AG04449 (cell line): Measurements from ENCODE around the gene FAM185A.
"Not testable (repeated sequence)": the region's sequence is repeated elsewhere in the genome, so short reads cannot be mapped to it uniquely, and the experiment has no call there.

ENCODE experiments used
- CTCF ChIA-PET: fragments of 350-600 bp; formaldehyde crosslinking; extraction: SDS; loops from one replicate; lab custom pipeline; 2021; ENCODE audit warnings: antibody characterized with exemption; lab: Yijun Ruan, JAX
- POLR2A ChIA-PET: fragments of 400-600, 350-600 bp; formaldehyde crosslinking; extraction: SDS; loops from one replicate; lab custom pipeline; 2020; ENCODE audit warnings: antibody characterized with exemption, inconsistent platforms; lab: Yijun Ruan, JAX
- DNase-seq: peaks from one replicate; pipeline ENCODE4 v3.0.0-alpha.2; 2010; ENCODE audit warnings: low read depth, low spot score
- H3K4me3 ChIP-seq: 2 replicates; pipeline ENCODE4 v1.5.1; 2011; ENCODE audit warnings: low read depth, mild to moderate bottlenecking, control low read depth, low read length
- CTCF ChIP-seq: IDR thresholded peaks from one replicate; pipeline ENCODE4 v1.5.1; 2011; ENCODE audit warnings: mild to moderate bottlenecking, moderate library complexity, low read length, control low read depth, inconsistent platforms; ENCODE audit not compliant: insufficient read depth; ENCODE audit errors: missing control alignments

Gene FAM185A

DNA sequence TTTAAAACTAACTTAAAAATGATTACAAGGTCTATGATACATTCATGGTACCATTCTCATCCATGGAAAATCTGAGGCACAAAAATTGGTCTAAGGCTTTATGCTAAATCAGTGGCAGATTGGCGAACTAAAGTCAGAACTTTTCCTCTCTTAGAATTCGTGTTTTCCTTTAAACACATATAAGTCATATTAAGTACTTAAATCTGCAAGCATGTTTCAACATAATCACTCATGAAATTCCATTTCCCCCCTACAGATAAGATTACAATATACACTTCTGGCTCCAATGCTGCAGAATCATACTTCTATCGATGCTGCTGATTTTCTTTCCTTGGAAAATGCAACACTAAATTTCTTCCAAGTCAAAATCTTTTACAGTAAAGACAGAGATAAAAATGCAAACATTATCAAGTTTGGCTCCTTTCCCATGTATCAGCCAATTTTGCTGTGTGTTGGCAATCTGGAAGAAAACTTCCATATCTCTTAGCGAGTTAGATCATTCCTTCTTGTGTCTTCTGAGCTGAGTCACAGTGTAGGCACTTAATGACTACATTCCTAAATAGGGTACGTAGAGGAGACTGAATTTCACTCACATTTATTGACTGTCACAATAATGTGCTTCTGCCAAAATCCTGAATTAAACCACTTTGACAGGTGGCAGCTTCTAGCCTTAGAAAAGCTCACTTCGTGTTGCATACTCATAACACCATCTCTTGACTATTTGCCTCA, 87.6 kb downstream of the FAM185A start:
- CTCF ChIA-PET = interaction anchor here (0.9 to 1.9 kb wide), 2 partner anchors 150 to 226 kb away, joined by 3 to 6 read pairs; no protein-coding TSS in a partner anchor
- DNase-seq = peak; percentile 81
- POLR2A ChIA-PET = interaction anchor here (0.6 to 1.2 kb wide), 3 partner anchors 38 to 239 kb away, joined by 3 to 4 read pairs (median 3); partner anchors contain the start of genes ARMC10 and FBXL13
- H3K4me3 ChIP-seq = no peak overlapping the region
- no peak for TF ChIP-seq CTCF

GRCh38 chr7:102836977-102837376, 88.2 kb downstream of the FAM185A start:
- TF ChIP-seq CTCF = no peak
- H3K4me3 ChIP-seq = no peak overlapping the region
- DNase-seq = no peak
- CTCF ChIA-PET = interaction anchor here (1.9 kb wide), 1 partner anchor 225 kb away, joined by 6 read pairs; no protein-coding TSS in a partner anchor
- POLR2A ChIA-PET = interaction anchor here (0.6 to 1.2 kb wide), 3 partner anchors 37 to 238 kb away, joined by 3 to 4 read pairs (median 3); partner anchors contain the start of genes ARMC10 and FBXL13

GRCh38 chr7:102837802-102838201, 89.0 kb downstream of the FAM185A start:
- no peak overlapping the region for H3K4me3 ChIP-seq
- TF ChIP-seq CTCF = no peak
- POLR2A ChIA-PET = no interaction called here
- CTCF ChIA-PET = interaction anchor here (0.9 to 1.9 kb wide), 2 partner anchors 224 to 225 kb away, joined by 3 to 6 read pairs; no protein-coding TSS in a partner anchor
- DNase-seq = no peak

- POLR2A ChIA-PET, H3K4me3 ChIP-seq, DNase-seq: not testable (repeated sequence)
- CTCF ChIA-PET = interaction anchor here (0.9 kb wide), 1 partner anchor 224 kb away, joined by 3 read pairs; no protein-coding TSS in a partner anchor
Observed at GRCh38 chr7:102838572-102839101, 89.8 kb downstream of the FAM185A start.

DNA sequence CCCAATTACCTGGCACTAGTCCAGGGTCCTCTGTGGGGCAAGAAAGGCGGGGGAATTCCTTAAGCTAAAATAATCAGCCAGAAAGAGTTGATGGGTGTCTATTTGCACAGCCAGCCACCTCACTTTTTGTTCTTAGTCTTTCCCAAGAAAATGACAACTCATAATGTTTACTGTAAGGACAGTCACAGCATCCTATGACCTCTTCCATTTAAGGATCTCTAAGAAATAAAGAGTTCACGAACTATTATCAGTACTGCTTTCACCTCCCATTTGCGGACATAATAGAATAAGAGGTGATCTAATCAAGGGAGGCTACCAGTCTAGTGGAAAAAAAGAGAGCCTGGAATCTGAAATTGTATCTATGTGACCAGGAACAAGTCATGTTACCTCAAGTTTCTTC, 91.6 kb downstream of the FAM185A start:
- H3K4me3 ChIP-seq = no peak overlapping the region
- no peak for DNase-seq
- no peak for TF ChIP-seq CTCF
- ChIA-PET POLR2A (no interaction called here), CTCF (no interaction called here)

- no peak for DNase-seq
- ChIA-PET POLR2A (no interaction called here), CTCF (no interaction called here)
- no peak overlapping the region for H3K4me3 ChIP-seq
- no peak for TF ChIP-seq CTCF
Observed at GRCh38 chr7:102841290-102841689, 92.5 kb downstream of the FAM185A start.
